Measurements from ENCODE around the gene SETD7.

Gene SETD7

DNA sequence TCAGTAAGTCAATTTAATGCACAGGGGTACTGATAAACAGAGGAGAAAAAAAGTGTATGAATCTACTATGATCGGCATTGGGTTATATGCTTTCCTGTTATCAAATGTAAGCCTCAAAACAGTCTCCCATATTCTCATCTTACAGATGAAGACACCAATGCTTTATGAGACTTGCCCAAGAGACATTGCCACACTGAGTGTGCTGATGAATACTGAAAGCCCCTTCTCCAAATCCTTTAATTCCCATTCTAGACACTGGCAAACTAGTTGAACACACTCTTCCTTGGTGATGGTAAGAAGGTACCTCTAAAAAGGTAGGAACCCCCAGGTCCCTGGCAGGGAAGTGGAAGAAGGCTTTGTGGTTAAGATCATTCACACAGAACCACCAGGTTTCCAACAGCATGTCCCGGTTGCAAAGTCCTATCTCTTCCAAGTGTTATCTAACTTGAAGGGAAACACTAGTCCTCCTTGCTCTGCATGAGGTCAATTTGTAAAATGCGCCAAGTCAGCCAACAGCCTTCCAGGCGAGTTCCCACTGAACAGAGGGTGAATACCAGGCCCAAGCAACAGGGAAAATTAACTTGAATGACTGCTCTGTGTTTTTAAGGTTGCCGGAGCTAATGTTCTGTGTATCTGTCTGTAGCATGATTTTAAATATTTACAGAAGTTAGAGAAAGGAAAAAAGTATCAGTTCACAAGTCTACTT lies 5.1 kb downstream of the SETD7 start:
- DNase-seq (ENCODE audit: low spot score), result peak; percentile 47

GRCh38 chr4:139547979-139548378 lies 8.0 kb downstream of the SETD7 start:
- DNase-seq (ENCODE audit: low spot score), result no peak

DNA sequence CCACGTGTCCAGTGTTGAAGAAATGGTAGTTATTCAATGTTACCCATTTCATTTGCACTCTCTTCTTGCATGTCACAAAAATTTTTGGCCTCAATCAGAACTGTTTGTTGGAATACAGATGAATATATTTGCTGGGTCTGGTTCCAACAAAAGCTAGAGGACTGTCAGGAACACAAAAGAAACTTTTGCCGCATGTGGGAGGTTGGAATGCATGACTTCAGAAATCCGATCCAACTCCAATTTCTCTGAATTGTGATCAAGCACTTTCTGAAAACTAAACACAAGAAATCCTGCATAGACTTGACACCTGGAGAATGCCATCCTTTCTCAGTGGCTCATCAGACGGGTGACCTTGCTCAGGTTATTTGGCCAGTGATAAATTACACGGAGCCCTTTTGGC lies 15.4 kb downstream of the SETD7 start:
- no peak for DNase-seq (ENCODE audit: low spot score)

- no peak for DNase-seq (ENCODE audit: low spot score)
Observed at GRCh38 chr4:139540161-139540560, 15.9 kb downstream of the SETD7 start.

- DNase-seq (ENCODE audit: low spot score), result no peak
Observed at GRCh38 chr4:139537292-139537691, 18.7 kb downstream of the SETD7 start.

DNA sequence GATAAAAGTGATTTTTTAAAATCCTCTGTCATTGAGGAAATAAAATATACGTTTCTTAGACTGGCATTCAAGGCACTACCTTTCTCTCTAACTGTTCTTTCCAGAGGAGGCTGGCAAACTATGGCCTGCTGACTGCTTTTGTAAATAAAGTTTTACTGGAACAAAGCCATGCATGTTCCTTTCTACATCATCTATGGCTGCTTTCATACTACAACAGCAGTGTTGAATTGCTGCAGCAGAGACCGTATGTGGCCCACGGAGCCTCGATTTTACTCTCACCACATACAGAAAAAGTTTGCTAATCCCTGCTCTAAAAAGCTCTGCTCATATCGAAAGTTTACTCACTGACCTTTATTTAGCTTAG lies 20.2 kb downstream of the SETD7 start:
- peak; percentile 15 for DNase-seq (ENCODE audit: low spot score)

GRCh38 chr4:139535228-139535870 lies 20.7 kb downstream of the SETD7 start:
- no peak for DNase-seq (ENCODE audit: low spot score)

DNA sequence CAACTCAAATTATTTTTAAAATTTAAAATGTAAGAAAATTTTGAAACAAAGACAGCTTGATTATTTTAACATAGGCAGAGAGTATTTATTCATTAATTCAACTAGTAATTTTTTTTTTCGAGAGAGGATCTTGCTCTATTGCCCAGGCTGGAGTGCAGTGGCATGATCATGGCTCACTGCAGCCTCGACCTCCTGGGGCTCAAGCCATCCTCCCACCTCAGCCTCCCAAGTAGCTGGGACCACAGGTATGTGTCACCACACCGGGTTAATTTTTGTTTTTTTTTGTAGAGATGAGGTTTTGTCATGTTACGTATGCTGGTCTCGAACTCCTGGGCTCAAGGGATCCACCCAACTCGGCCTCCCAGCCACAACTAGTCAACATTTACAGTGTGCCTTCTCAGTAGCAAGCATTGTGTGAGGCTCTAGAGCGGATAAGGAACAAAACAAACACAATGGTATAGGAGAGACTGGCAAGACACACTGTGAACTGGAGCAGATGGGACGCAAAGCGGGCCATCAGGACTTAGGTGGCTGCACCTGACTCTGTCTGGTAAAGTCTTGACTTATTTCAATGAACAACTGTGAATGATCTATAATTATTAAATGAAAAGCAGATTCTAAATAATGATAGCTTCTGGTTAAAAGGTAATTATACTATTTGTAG lies 21.6 kb downstream of the SETD7 start:
- no peak for DNase-seq (ENCODE audit: low spot score)

DNA sequence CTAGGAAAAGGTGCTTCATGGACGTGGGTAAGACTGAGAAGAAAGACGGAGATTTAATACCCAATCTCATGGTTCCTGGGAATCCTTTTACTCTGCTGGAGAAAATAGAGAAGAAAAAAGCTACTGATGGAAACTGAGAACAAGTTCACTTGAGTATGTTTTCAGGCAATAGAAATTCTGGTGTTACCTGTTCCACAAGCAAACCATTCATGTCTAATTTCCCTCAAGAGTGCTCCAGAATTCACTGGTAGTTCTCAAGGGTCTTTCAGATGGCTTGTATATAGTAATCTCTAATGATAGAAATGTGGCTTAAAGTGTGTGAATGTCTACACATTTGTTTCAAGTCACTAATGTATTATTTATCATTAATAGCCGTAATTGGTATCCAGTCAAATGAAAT lies 22.5 kb downstream of the SETD7 start:
- DNase-seq (ENCODE audit: low spot score), result no peak

- no peak for DNase-seq (ENCODE audit: low spot score)
Observed at GRCh38 chr4:139532947-139533346, 23.1 kb downstream of the SETD7 start.

GRCh38 chr4:139530833-139531427 lies 25.1 kb downstream of the SETD7 start:
- peak; percentile 70 for DNase-seq (ENCODE audit: low spot score)

DNA sequence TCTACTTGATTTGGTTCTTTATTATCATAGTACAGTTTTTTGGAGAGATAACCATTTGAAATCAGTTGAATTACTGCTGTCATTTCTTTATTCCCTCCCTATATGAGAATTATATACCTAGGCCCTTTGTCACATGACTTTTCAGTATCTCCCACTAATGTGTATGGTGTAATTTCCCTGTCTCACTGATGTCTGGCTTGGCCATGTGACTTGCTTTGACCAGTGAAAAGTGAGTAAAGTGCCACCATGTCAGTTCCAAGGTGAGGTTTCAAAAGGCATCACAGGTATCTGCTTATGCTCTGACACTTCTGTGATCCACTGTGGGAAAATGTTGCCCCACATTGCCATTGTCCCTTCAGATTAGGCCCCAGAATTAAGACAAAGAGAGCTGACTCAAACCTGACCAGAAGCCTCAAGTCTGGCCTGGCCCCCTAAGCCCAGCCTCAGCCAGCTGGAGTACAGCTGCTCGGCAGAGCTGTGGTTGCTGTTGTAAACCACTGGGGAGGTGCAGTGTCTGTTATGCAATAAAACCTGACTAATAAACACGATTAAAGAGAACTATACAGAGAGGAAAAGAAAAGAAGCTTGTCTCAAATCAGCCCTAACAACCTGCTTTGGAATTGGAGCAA lies 27.5 kb downstream of the SETD7 start:
- no peak for DNase-seq (ENCODE audit: low spot score)

GRCh38 chr4:139526928-139527327 lies 29.1 kb downstream of the SETD7 start:
- DNase-seq (ENCODE audit: low spot score), result no peak

GRCh38 chr4:139525414-139525813 lies 30.6 kb downstream of the SETD7 start:
- no peak for DNase-seq (ENCODE audit: low spot score)

DNA sequence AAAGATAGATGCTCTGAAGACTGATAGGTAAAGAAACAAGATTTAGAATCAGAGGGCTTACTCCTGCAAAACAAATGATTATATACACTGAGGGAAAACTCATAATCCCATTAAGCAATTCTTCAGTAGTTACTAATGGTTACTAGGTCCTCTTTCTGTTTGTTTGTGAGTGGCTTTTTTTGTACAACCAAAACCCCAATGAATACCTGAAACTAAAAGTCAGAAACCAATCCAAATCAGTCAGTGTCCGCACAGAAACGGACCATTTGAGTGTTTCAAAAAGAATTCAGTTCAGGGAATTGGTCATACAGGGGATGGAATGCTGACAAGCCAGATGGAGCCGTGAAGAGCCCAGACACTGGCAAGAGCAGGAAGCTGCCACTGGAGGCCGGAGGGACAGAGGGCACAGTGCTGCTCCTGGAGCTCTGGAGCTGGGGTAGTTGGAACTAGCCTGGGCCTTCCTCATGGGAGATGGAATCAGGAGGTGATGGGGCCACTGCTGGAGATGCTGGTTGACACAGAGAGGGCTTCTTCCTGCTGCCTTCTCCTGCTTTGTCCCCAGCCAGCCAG lies 31.9 kb downstream of the SETD7 start:
- peak; percentile 43 for DNase-seq (ENCODE audit: low spot score)

- no peak for DNase-seq (ENCODE audit: low spot score)
Observed at GRCh38 chr4:139523076-139523475, 32.9 kb downstream of the SETD7 start.

GRCh38 chr4:139522457-139522856 lies 33.6 kb downstream of the SETD7 start:
- DNase-seq (ENCODE audit: low spot score), result peak; percentile 37

GRCh38 chr4:139521754-139522401 lies 34.1 kb downstream of the SETD7 start:
- peak; percentile 87 for DNase-seq (ENCODE audit: low spot score)

DNA sequence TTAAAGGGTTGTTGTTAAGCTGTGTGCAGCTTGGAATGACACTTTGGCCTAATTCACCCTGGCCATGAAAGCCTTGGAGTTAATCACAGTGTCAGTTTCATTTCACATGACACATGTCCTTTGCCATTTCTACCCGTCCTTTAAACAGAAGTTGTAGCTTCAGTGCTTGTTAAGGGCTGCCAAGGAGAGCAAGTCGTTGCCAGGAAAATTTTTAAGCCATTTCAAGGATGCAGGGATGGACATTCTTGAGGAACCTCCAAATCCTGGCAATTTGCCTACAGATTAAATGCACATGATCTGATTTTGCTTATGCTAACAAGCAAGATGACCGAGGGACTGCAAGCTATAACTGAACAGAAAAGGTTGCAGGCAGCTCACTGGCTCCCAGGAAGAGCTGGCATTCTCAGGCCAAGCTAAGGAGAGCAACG lies 40.5 kb downstream of the SETD7 start:
- DNase-seq (ENCODE audit: low spot score), result no peak

DNA sequence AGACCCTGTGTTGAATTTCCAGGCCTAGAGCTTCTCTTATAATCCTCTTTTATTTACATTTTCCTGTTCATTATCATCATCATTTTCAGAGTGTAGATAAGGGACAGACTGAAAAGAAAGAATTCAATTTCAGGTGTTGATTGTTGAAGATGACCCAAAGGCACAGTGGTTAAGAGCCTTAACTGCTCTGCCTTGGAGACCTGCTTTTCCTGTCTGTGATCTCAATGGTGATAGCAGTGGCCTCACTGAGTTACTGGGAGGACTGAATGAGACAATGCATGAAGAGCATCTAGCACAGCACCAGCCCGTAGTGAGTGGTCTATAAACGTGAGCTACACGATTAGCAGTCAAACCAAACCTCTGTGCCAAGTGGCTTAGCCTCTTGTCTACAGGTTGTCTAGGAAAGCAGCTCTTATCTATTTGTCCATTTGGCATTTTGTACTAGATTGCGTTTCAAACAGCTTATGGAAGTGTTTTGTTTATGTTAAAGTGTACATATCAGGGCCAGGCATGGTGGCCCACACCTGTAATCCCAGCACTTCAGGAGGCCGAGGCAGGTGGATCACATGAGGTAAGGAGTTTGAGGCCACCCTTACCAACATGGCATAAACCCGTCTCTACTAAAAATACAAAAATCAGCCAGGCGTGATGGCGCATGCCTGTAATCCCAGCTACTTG lies 41.5 kb downstream of the SETD7 start:
- no peak for DNase-seq (ENCODE audit: low spot score)

GRCh38 chr4:139511320-139511719 lies 44.7 kb downstream of the SETD7 start:
- no peak for DNase-seq (ENCODE audit: low spot score)

Data from pons (tissue), 1 donor.